ENCODE results near the gene ZMYND15.
A peak's percentile ranks its signal among the peaks of the same experiment; 100 is the strongest.

ZMYND15 gene

GRCh38 chr17:4788807-4789700 is 49.4 kb downstream of the ZMYND15 start, which contains the start of gene GLTPD2:
TSS of gene GLTPD2 (plus strand) at chr17:4788964. CDS start at chr17:4789012, 48 bp downstream.
- Histone ChIP-seq H3K27ac (peak within 1 kb of the TSS; percentile 48), H2AFZ (ENCODE audit: low read depth) (no peak within 1 kb of the TSS), H3K4me1 (ENCODE audit: low read depth, poor library complexity, severe bottlenecking) (no peaks in the 10 kb centered on the region), H3K4me2 (no peak within 1 kb of the TSS), H4K20me1 (ENCODE audit: insufficient read depth) (no peaks in the 10 kb centered on the region), H3K4me3 (IDR thresholded peaks at IDR 0.05; ENCODE audit: insufficient read depth, low read depth, low read length) (no peak within 1 kb of the TSS), H3K79me2 (ENCODE audit: insufficient read depth, low read depth) (no peaks in the 10 kb centered on the region), H3K27me3 (ENCODE audit: insufficient read depth, low read depth) (no peaks in the 10 kb centered on the region), H3K9ac (no peak within 1 kb of the TSS; the same call in 1 of the 2 replicates), H3K36me3 (ENCODE audit: insufficient read depth) (no peaks in the 10 kb centered on the region)
- TF ChIP-seq CTCF (conservative IDR thresholded peaks at IDR 0.05; ENCODE audit: low read depth, low read length) = no peak

GRCh38 chr17:4789701-4789950 is 50.0 kb downstream of the ZMYND15 start:
- H3K4me2 ChIP-seq = no peak overlapping the region
- H3K27me3 ChIP-seq (ENCODE audit: insufficient read depth, low read depth) = no peaks in the 10 kb centered on the region
- no peak overlapping the region for H2AFZ ChIP-seq (ENCODE audit: low read depth)
- H3K9ac ChIP-seq = no peak overlapping the region; the same call in 1 of the 2 replicates
- no peak overlapping the region for H3K4me3 ChIP-seq (IDR thresholded peaks at IDR 0.05; ENCODE audit: insufficient read depth, low read depth, low read length)
- no peaks in the 10 kb centered on the region for H3K79me2 ChIP-seq (ENCODE audit: insufficient read depth, low read depth)
- peak overlapping the region; percentile 48 for H3K27ac ChIP-seq
- H3K4me1 ChIP-seq (ENCODE audit: low read depth, poor library complexity, severe bottlenecking) = no peaks in the 10 kb centered on the region
- TF ChIP-seq CTCF (conservative IDR thresholded peaks at IDR 0.05; ENCODE audit: low read depth, low read length) = no peak
- H3K36me3 ChIP-seq (ENCODE audit: insufficient read depth) = no peaks in the 10 kb centered on the region
- no peaks in the 10 kb centered on the region for H4K20me1 ChIP-seq (ENCODE audit: insufficient read depth)

- no peak overlapping the region for H3K4me2 ChIP-seq
- H3K79me2 ChIP-seq (ENCODE audit: insufficient read depth, low read depth) = no peaks in the 10 kb centered on the region
- TF ChIP-seq CTCF (conservative IDR thresholded peaks at IDR 0.05; ENCODE audit: low read depth, low read length) = 0 out of 2 replicates have a peak, but pooled peaks have one; percentile 14
- peak overlapping the region; percentile 48 for H3K27ac ChIP-seq
- H3K9ac ChIP-seq = peak overlapping the region; percentile 35; the same call in 1 of the 2 replicates
- H3K36me3 ChIP-seq (ENCODE audit: insufficient read depth) = no peaks in the 10 kb centered on the region
- H3K4me3 ChIP-seq (IDR thresholded peaks at IDR 0.05; ENCODE audit: insufficient read depth, low read depth, low read length) = no peak overlapping the region
- H3K4me1 ChIP-seq (ENCODE audit: low read depth, poor library complexity, severe bottlenecking) = no peaks in the 10 kb centered on the region
- no peaks in the 10 kb centered on the region for H3K27me3 ChIP-seq (ENCODE audit: insufficient read depth, low read depth)
- no peaks in the 10 kb centered on the region for H4K20me1 ChIP-seq (ENCODE audit: insufficient read depth)
- H2AFZ ChIP-seq (ENCODE audit: low read depth) = peak overlapping the region; percentile 18; the same call in 1 of the 2 replicates
Measured at GRCh38 chr17:4789951-4790704, 50.5 kb downstream of the ZMYND15 start.

- Histone ChIP-seq H4K20me1 (ENCODE audit: insufficient read depth) (no peaks in the 10 kb centered on the region), H3K79me2 (ENCODE audit: insufficient read depth, low read depth) (no peaks in the 10 kb centered on the region), H3K27me3 (ENCODE audit: insufficient read depth, low read depth) (no peaks in the 10 kb centered on the region), H3K36me3 (ENCODE audit: insufficient read depth) (no peaks in the 10 kb centered on the region), H3K4me3 (IDR thresholded peaks at IDR 0.05; ENCODE audit: insufficient read depth, low read depth, low read length) (no peak overlapping the region), H2AFZ (ENCODE audit: low read depth) (no peak overlapping the region), H3K27ac (peak overlapping the region; percentile 48), H3K4me1 (ENCODE audit: low read depth, poor library complexity, severe bottlenecking) (no peaks in the 10 kb centered on the region), H3K9ac (peak overlapping the region; percentile 35; the same call in 1 of the 2 replicates), H3K4me2 (no peak overlapping the region)
- no peak for TF ChIP-seq CTCF (conservative IDR thresholded peaks at IDR 0.05; ENCODE audit: low read depth, low read length)
Measured at GRCh38 chr17:4790705-4791088, 51.1 kb downstream of the ZMYND15 start.

Data from KMS-11 (cell line).